ENCODE measurements around the gene PTGER3. TPM values are rescaled to one million over a fixed set of nuclear protein-coding genes. Genes with fewer than 3 reads are reported as not detected.
"Not testable (repeated sequence)": the region's sequence is repeated elsewhere in the genome, so short reads cannot be mapped to it uniquely, and the experiment has no call there.

Gene PTGER3
- total RNA-seq, 1 experiment from 2014 or later: 0.50 TPM

GRCh38 chr1:70948396-70949017 lies 99.1 kb downstream of the PTGER3 start:
- no peak for DNase-seq (ENCODE audit: low spot score)

- DNase-seq (ENCODE audit: low spot score): no peak
These were observed 99.8 kb downstream of the PTGER3 start for GRCh38 chr1:70947835-70948234.

- no peak for DNase-seq (ENCODE audit: low spot score)
These were observed 101.9 kb downstream of the PTGER3 start for GRCh38 chr1:70945676-70946075.

GRCh38 chr1:70945251-70945650 lies 102.4 kb downstream of the PTGER3 start:
- DNase-seq (ENCODE audit: low spot score): no peak

GRCh38 chr1:70941563-70941962 lies 106.1 kb downstream of the PTGER3 start:
- no peak for DNase-seq (ENCODE audit: low spot score)

GRCh38 chr1:70940398-70940797 lies 107.2 kb downstream of the PTGER3 start:
- not testable (repeated sequence) for DNase-seq (ENCODE audit: low spot score)

- no peak for DNase-seq (ENCODE audit: low spot score)
These were observed 113.2 kb downstream of the PTGER3 start for GRCh38 chr1:70934194-70934961.

GRCh38 chr1:70930062-70930461 lies 117.6 kb downstream of the PTGER3 start:
- DNase-seq (ENCODE audit: low spot score): no peak

- no peak for DNase-seq (ENCODE audit: low spot score)
These were observed 125.4 kb downstream of the PTGER3 start for GRCh38 chr1:70922196-70922595.

Other genes starting within 250 kb of the PTGER3 start
- 8.3 and 22.9 TPM in 2 replicates for gene ZRANB2, start 33.2 kb upstream of the PTGER3 start, total RNA-seq (2014; rRNA removed; shearing (Covaris generic))